Measurements from ENCODE around the gene ODF4. TPM values are rescaled to one million over a fixed set of nuclear protein-coding genes. Genes with fewer than 3 reads are reported as not detected.
"Not testable (repeated sequence)": the region's sequence is repeated elsewhere in the genome, so short reads cannot be mapped to it uniquely, and the experiment has no call there.

The ODF4 gene
- total RNA-seq, 4 donors from 2014 or later = not detected

DNA sequence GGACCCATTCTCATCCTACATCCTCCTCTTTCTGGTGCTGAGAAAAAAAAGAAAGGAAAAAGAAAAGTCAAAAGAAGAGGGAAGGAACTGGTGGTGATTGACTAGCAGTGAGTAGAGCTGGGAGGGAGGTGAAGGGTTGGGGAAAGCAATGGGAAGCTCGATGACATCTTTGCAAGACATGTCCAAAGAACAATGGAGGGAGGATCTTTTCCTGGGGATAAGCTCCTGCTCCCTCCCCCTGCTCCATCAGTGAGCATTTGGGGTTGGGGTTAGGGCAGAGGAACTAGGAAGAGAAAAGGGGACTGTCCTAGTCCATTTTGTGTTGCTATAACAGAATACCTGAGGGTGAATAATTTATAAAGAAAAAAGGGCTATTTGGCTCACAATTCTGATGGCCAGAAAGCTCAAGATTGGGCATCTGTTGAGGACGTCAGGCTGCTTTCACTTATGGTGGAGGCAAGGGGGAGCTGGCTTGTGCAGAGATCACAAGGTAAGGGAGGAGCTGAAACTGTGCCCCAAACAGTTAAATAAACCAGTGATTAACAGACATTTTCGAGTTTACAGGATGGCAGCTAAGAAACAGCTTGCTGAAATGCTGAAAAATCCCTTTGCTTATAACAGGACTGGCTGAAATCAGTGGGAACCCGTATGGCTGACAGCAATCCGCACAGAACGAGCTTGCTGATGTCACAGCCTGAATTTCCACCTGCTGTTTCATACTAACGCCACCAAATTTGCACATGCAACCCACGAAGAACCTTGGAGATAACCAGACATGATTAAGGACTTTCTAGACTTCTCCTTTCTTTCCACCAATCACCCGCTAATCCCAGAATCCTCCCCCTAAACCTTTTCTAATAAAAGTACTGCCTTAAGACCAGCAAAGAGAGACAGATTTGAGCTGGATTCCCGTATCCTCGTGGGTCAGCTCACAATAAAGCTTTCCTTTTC lies 1.6 kb upstream of the ODF4 start:
- Histone ChIP-seq H3K4me3 (no peak overlapping the region), H3K36me3 (no peaks in the 10 kb centered on the region), H3K9me3 (no peaks in the 10 kb centered on the region), H3K27ac (no peak overlapping the region), H3K4me1 (peaks cover 6% of the 10 kb centered on the region), H3K27me3 (no peaks in the 10 kb centered on the region)
- TF ChIP-seq POLR2AphosphoS5 (IDR thresholded peaks at IDR 0.05) (no peak), EP300 (IDR thresholded peaks at IDR 0.05) (no peak), CTCF (IDR thresholded peaks at IDR 0.05) (no peak), POLR2A (IDR thresholded peaks at IDR 0.05) (no peak)
- no peak for DNase-seq (ENCODE audit: low spot score in 2 of 2)
- 45% methylated on average over 11 of the region's 11 CpGs for WGBS

GRCh38 chr17:8338753-8339140 lies 893 bp upstream of the ODF4 start:
- Histone ChIP-seq H3K27me3 (no peaks in the 10 kb centered on the region), H3K36me3 (no peaks in the 10 kb centered on the region), H3K27ac (no peak overlapping the region), H3K9me3 (no peaks in the 10 kb centered on the region), H3K4me3 (no peak overlapping the region), H3K4me1 (peaks cover 6% of the 10 kb centered on the region)
- DNase-seq (ENCODE audit: low spot score in 2 of 2) = no peak
- TF ChIP-seq EP300 (IDR thresholded peaks at IDR 0.05) (no peak), POLR2AphosphoS5 (IDR thresholded peaks at IDR 0.05) (no peak), POLR2A (IDR thresholded peaks at IDR 0.05) (no peak), CTCF (IDR thresholded peaks at IDR 0.05) (no peak)
- WGBS = 87% methylated on average over 5 of the region's 5 CpGs

- TF ChIP-seq CTCF (IDR thresholded peaks at IDR 0.05) = no peak
- Histone ChIP-seq H3K27me3 (no peaks in the 10 kb centered on the region), H3K36me3 (no peaks in the 10 kb centered on the region), H3K4me1 (peaks cover 18% of the 10 kb centered on the region), H3K9me3 (no peaks in the 10 kb centered on the region), H3K27ac (no peak overlapping the region), H3K4me3 (no peak overlapping the region)
- 56% methylated on average over 4 of the region's 4 CpGs for WGBS
- no peak for DNase-seq (ENCODE audit: low spot score in 2 of 2)
Observed at GRCh38 chr17:8341456-8341855, 1.8 kb downstream of the ODF4 start.

DNA sequence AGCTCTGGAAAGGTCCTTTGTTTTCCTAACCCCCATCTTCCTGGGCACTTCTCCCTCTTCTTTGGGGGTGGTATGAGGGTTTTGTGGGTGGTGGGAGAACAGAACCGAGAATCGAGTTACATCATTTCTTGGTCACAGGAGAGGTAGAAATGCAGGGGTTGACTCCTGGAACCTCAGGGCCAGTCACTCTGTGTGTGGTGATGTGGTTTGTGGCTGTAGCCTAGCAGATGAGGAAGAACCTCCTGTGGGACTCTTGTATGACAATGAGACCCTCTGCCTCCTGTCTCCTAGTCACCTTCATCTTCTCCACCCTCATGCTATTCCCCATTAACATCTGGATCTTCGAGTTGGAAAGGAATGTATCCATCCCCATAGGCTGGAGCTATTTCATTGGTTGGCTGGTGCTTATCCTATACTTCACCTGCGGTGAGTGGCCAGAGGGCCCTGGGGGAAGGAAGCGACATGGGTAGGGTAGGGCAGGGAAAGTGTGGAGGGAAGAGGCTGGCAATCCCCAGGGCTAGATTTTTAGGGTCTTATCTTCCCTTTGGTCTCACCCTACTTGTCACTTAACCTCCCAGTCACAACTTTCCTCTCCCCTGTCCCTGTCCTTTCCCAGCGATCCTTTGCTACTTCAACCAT lies 5.5 kb downstream of the ODF4 start:
- 63% methylated on average over 6 of the region's 6 CpGs for WGBS
- TF ChIP-seq POLR2AphosphoS5 (IDR thresholded peaks at IDR 0.05) = no peak
- TF ChIP-seq POLR2A (IDR thresholded peaks at IDR 0.05) = no peak
- TF ChIP-seq EP300 (IDR thresholded peaks at IDR 0.05) = no peak
- no peak for TF ChIP-seq CTCF (IDR thresholded peaks at IDR 0.05)
- H3K9me3 ChIP-seq = no peaks in the 10 kb centered on the region
- H3K27ac ChIP-seq = peak overlapping the region; percentile 72
- DNase-seq (ENCODE audit: low spot score in 2 of 2) = no peak
- H3K36me3 ChIP-seq = no peaks in the 10 kb centered on the region
- H3K4me3 ChIP-seq = no peak overlapping the region
- H3K27me3 ChIP-seq = no peaks in the 10 kb centered on the region
- H3K4me1 ChIP-seq = peaks cover 22% of the 10 kb centered on the region

DNA sequence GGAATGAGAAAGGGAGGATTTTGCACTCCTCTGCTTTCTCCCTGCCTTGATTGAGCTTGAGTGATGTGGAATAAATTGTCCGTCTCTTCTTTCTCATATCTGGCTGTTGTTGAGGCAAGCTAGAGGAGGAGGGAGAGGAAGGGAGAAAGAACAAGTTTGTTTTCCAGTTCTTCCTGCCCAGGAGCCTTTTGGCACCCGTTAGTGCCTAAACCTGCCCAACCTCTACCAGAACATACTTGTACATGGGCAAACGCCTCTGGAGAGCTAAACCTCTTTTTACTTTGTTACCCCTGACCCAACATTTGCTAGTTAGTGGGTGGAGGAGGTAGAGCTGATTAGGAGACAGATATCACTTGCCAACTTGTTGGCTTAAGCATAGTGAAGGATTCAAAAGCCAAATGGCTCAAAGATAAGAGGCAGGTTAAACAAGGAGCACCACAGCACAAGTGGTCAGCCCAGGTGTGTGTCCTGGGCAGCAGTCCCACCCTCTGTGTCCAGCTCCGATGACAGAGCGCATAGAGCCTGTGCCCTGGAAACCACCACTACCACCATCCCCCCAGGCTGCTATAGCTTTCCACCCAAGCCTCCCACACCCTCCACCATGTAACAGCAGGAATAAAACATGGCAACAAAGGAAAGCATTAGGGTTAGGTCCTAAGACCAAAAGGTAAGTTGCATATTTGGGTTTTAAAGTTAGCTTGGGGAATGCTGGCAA lies 6.5 kb downstream of the ODF4 start:
- peak overlapping the region; percentile 72 for H3K27ac ChIP-seq
- no peak overlapping the region for H3K4me3 ChIP-seq
- no peak for DNase-seq (ENCODE audit: low spot score in 2 of 2)
- H3K36me3 ChIP-seq = no peaks in the 10 kb centered on the region
- no peaks in the 10 kb centered on the region for H3K27me3 ChIP-seq
- TF ChIP-seq POLR2AphosphoS5 (IDR thresholded peaks at IDR 0.05) (peak in 1 of 3 donors; percentile 55), EP300 (IDR thresholded peaks at IDR 0.05) (no peak), CTCF (IDR thresholded peaks at IDR 0.05) (no peak)
- peaks cover 22% of the 10 kb centered on the region for H3K4me1 ChIP-seq
- WGBS = 41% methylated on average over 5 of the region's 5 CpGs
- no peaks in the 10 kb centered on the region for H3K9me3 ChIP-seq

DNA sequence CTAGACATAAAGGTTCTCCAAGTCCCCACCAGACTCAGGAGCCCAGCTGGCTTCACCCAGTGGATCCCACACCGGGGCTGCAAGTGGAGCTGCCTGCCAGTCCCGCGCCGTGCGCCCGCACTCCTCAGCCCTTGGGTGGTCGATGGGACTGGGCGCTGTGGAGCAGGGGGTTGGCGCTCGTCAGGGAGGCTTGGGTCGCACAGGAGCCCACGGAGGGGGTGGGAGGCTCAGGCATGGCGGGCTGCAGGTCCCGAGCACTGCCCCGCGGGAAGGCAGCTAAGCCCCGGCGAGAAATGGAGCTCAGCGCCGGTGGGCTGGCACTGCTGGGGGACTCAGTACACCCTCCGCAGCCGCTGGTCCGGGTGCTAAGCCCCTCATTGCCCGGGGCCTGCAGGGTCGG lies 7.4 kb downstream of the ODF4 start:
- H3K36me3 ChIP-seq; H3K9me3 ChIP-seq; H3K27me3 ChIP-seq; DNase-seq (ENCODE audit: low spot score in 2 of 2): not testable (repeated sequence)
- Histone ChIP-seq H3K4me3 (peak overlapping the region; percentile 25), H3K4me1 (peaks cover 22% of the 10 kb centered on the region), H3K27ac (peak overlapping the region; percentile 17)
- no CpG with 5 or more reads among the region's 25 CpGs for WGBS
